HL-60 (cell line): Measurements from ENCODE around the gene PLEKHG3.

Source experiments
- DNase-seq, 2 experiments: peaks; one replicate each; pipeline ENCODE4 v3.0.0-alpha.2; 2010 to 2020; ENCODE audit warnings: low read depth in 1 of 2, low spot score in 1 of 2
- H3K27ac ChIP-seq: fragments of 250-450 bp; sonication (Bioruptor Pico); replicated peaks from 2 replicates; pipeline ENCODE4 v1.5.1; 2020; ENCODE audit warnings: mild to moderate bottlenecking, moderate library complexity
- H3K27me3 ChIP-seq: fragments of 250-450 bp; sonication (Bioruptor Pico); 2 replicates; pipeline ENCODE4 v1.5.1; 2021; ENCODE audit warnings: mild to moderate bottlenecking, moderate library complexity; ENCODE audit not compliant: insufficient read depth, poor library complexity, severe bottlenecking
- H3K4me3 ChIP-seq: replicated peaks from 2 replicates; pipeline ENCODE4 v1.5.1; 2011; ENCODE audit warnings: mild to moderate bottlenecking, control low read depth, low read length; ENCODE audit not compliant: insufficient read depth
- CTCF ChIP-seq: IDR thresholded peaks from one replicate; pipeline ENCODE4 v1.5.1; 2011; ENCODE audit warnings: low read length, control low read depth, inconsistent platforms; ENCODE audit not compliant: insufficient read depth
- GABPA ChIP-seq: IDR thresholded peaks from 2 replicates; pipeline ENCODE4 v1.6.1; 2012; ENCODE audit warnings: low read depth
- POLR2AphosphoS5 ChIP-seq: IDR thresholded peaks from 2 replicates; pipeline ENCODE4 v1.6.1; 2012; ENCODE audit warnings: low read depth
- REST ChIP-seq: IDR thresholded peaks from 2 replicates; pipeline ENCODE4 v1.6.1; 2012; ENCODE audit warnings: low read depth; ENCODE audit not compliant: insufficient replicate concordance
- SPI1 ChIP-seq: IDR thresholded peaks from 2 replicates; pipeline ENCODE4 v1.6.1; 2012; ENCODE audit warnings: low read depth, mild to moderate bottlenecking, borderline replicate concordance

The PLEKHG3 gene

GRCh38 chr14:64691376-64691775 lies 12.8 kb upstream of the PLEKHG3 start:
- no peak for DNase-seq
- Histone ChIP-seq H3K4me3 (no peak overlapping the region), H3K27me3 (no peaks in the 10 kb centered on the region), H3K27ac (no peak overlapping the region)
- no peak for TF ChIP-seq SPI1
- no peak for TF ChIP-seq CTCF
- no peak for TF ChIP-seq POLR2AphosphoS5
- no peak for TF ChIP-seq REST
- no peak for TF ChIP-seq GABPA

- Histone ChIP-seq H3K27me3 (no peaks in the 10 kb centered on the region), H3K27ac (no peak overlapping the region), H3K4me3 (no peak overlapping the region)
- no peak for DNase-seq
- TF ChIP-seq CTCF (no peak), GABPA (no peak), SPI1 (no peak), POLR2AphosphoS5 (no peak), REST (no peak)
Observed at GRCh38 chr14:64692189-64692985, 11.8 kb upstream of the PLEKHG3 start.

GRCh38 chr14:64692986-64693809 lies 11.0 kb upstream of the PLEKHG3 start:
- Histone ChIP-seq H3K27me3 (no peaks in the 10 kb centered on the region), H3K27ac (no peak overlapping the region), H3K4me3 (no peak overlapping the region)
- DNase-seq: no peak
- TF ChIP-seq CTCF (no peak), POLR2AphosphoS5 (no peak), SPI1 (no peak), GABPA (no peak), REST (no peak)
